HepG2 (cell line): ENCODE measurements around the gene VPS13D. TPM values are rescaled to one million over a fixed set of nuclear protein-coding genes. Genes with fewer than 3 reads are reported as not detected.

ENCODE experiments used
- ELF1 ChIP-seq: sonication (generic); formaldehyde crosslinking; IDR thresholded peaks from 2 replicates; pipeline ENCODE4 v1.4.0; 2020; ENCODE audit warnings: missing genetic modification reagents
- KIAA2018 ChIP-seq: sonication (generic); formaldehyde crosslinking; IDR thresholded peaks from 2 replicates; pipeline ENCODE4 v1.5.0; 2020; ENCODE audit warnings: mild to moderate bottlenecking, missing genetic modification reagents, borderline replicate concordance
- NAIF1 ChIP-seq: sonication (generic); formaldehyde crosslinking; IDR thresholded peaks from 2 replicates; pipeline ENCODE4 v1.5.0; 2020; ENCODE audit warnings: mild to moderate bottlenecking, missing genetic modification reagents, borderline replicate concordance
- RBFOX2 ChIP-seq: fragments of 200-400 bp; formaldehyde crosslinking; IDR thresholded peaks from 2 replicates; pipeline ENCODE4 v1.6.1; 2017; ENCODE audit warnings: low read depth, mild to moderate bottlenecking, low read length
- SALL1 ChIP-seq: sonication (generic); formaldehyde crosslinking; IDR thresholded peaks from 2 replicates; pipeline ENCODE4 v1.8.0; 2022; ENCODE audit warnings: mild to moderate bottlenecking, missing genetic modification reagents
- SRY ChIP-seq: sonication (generic); formaldehyde crosslinking; IDR thresholded peaks from 2 replicates; pipeline ENCODE4 v1.8.0; 2022; ENCODE audit warnings: mild to moderate bottlenecking, missing genetic modification reagents
- TRIM22 ChIP-seq: fragments of 450-650 bp; IDR thresholded peaks from 2 replicates; pipeline ENCODE4 v1.6.1; 2017
- U2AF1 ChIP-seq: fragments of 200-400 bp; formaldehyde crosslinking; optimal IDR thresholded peaks from 2 replicates; pipeline ENCODE3; 2017; ENCODE audit warnings: mild to moderate bottlenecking, low read depth, low read length
- ZNF224 ChIP-seq: sonication (generic); formaldehyde crosslinking; IDR thresholded peaks from 2 replicates; pipeline ENCODE4 v1.5.0; 2020; ENCODE audit warnings: mild to moderate bottlenecking, missing genetic modification reagents
- ZNF225 ChIP-seq: sonication (generic); formaldehyde crosslinking; IDR thresholded peaks from 2 replicates; pipeline ENCODE4 v1.4.0; 2020; ENCODE audit warnings: mild to moderate bottlenecking, missing genetic modification reagents
- ZNF841 ChIP-seq: sonication (generic); formaldehyde crosslinking; IDR thresholded peaks from 2 replicates; pipeline ENCODE4 v1.8.1; 2023; ENCODE audit warnings: missing genetic modification reagents, borderline replicate concordance
- ZUFSP ChIP-seq: sonication (generic); formaldehyde crosslinking; IDR thresholded peaks from 2 replicates; pipeline ENCODE4 v1.9.0; 2021; ENCODE audit warnings: missing genetic modification reagents, mild to moderate bottlenecking, borderline replicate concordance
- polyA plus RNA-seq, 8 experiments: library from polyadenylated mRNA; depleted of rRNA in 3 of 8; stranded (reverse) in 7 of 8; unstranded in 1 of 8; fragments of >200 nt; fragmentation: Illumina TruSeq in 4 of 8; extraction: Trizol in 4 of 8; gene quantifications; 2 replicates each; pipeline versions ENCODE4 v1.2.1 to v1.2.3, GENCODE V29; 2011 to 2016; ENCODE audit warnings: low read depth in 4 of 8, missing spikeins in 1 of 8, mixed read lengths in 1 of 8; ENCODE audit not compliant: insufficient read depth in 1 of 8
- total RNA-seq, 5 experiments: library from RNA; depleted of rRNA; stranded (reverse); fragments of >200 nt; fragmentation: Illumina TruSeq; extraction: Trizol; gene quantifications; 2 replicates each; pipeline ENCODE4 v1.2.3, GENCODE V29; 2016; ENCODE audit warnings: low read depth in 1 of 5
- TF ChIP-seq, protein P1 (sequence below): sonication (generic); formaldehyde crosslinking; IDR thresholded peaks from 2 replicates; pipeline ENCODE4 v1.5.1; 2020; ENCODE audit warnings: mild to moderate bottlenecking, missing genetic modification reagents, moderate library complexity
- TF ChIP-seq, protein P2 (sequence below): sonication (generic); formaldehyde crosslinking; IDR thresholded peaks from 2 replicates; pipeline ENCODE4 v1.8.1; 2023; ENCODE audit warnings: mild to moderate bottlenecking, inconsistent platforms, moderate library complexity, missing genetic modification reagents, borderline replicate concordance

The VPS13D gene
- total and polyA plus RNA-seq, 2 of the 13 experiments (the other 11 are each of a cell fraction or from before 2014, with no cell fraction given) = 8.6 to 13.9 TPM

- TF ChIP-seq, protein P1, sequence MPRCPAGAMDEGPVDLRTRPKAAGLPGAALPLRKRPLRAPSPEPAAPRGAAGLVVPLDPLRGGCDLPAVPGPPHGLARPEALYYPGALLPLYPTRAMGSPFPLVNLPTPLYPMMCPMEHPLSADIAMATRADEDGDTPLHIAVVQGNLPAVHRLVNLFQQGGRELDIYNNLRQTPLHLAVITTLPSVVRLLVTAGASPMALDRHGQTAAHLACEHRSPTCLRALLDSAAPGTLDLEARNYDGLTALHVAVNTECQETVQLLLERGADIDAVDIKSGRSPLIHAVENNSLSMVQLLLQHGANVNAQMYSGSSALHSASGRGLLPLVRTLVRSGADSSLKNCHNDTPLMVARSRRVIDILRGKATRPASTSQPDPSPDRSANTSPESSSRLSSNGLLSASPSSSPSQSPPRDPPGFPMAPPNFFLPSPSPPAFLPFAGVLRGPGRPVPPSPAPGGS (CRISPR knock-in tag) = no peak
- TF ChIP-seq U2AF1 = no peak
- no peak for TF ChIP-seq ZNF225 (CRISPR knock-in tag)
- TF ChIP-seq, protein P2, sequence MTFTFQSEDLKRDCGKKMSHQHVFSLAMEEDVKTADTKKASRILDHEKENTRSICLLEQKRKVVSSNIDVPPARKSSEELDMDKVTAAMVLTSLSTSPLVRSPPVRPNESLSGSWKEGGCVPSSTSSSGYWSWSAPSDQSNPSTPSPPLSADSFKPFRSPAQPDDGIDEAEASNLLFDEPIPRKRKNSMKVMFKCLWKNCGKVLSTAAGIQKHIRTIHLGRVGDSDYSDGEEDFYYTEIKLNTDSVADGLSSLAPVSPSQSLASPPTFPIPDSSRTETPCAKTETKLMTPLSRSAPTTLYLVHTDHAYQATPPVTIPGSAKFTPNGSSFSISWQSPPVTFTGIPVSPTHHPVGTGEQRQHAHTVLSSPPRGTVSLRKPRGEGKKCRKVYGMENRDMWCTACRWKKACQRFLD (CRISPR knock-in tag) = no peak
- no peak for TF ChIP-seq NAIF1 (CRISPR knock-in tag)
- no peak for TF ChIP-seq SRY (CRISPR knock-in tag)
- TF ChIP-seq ZNF841 (CRISPR knock-in tag) = no peak
- TF ChIP-seq ZUFSP (CRISPR knock-in tag) = no peak
- no peak for TF ChIP-seq ELF1
- TF ChIP-seq ZNF224 = 0 out of 2 replicates have a peak, but pooled peaks have one; percentile 17
- TF ChIP-seq SALL1 (CRISPR knock-in tag) = peak; percentile 38; the same call in 1 of the 2 replicates
- TF ChIP-seq TRIM22 = no peak
- TF ChIP-seq RBFOX2 = peak; percentile 64
- TF ChIP-seq KIAA2018 (CRISPR knock-in tag) = no peak
These were observed 310.1 kb downstream of the VPS13D start (continued) for GRCh38 chr1:12539705-12540579.
